Bronchial epithelial cell (primary cell): ENCODE measurements around the gene TSFM. TPM values are rescaled to one million over a fixed set of nuclear protein-coding genes. Genes with fewer than 3 reads are reported as not detected.

Experiments
- DNase-seq: peaks from one replicate; pipeline ENCODE4 v3.0.0-alpha.2; 2010; ENCODE audit warnings: low read depth
- FAIRE-seq: peaks from 2 replicates; lab custom pipeline; 2011; peaks lifted over from hg19 to GRCh38; lab: Jason Lieb, UNC
- H3K27me3 ChIP-seq: 2 replicates; pipeline ENCODE4 v1.5.1; 2011; ENCODE audit warnings: low read length; ENCODE audit not compliant: control insufficient read depth, insufficient read depth
- H3K36me3 ChIP-seq: 2 replicates; pipeline ENCODE4 v1.5.1; 2011; ENCODE audit warnings: low read length; ENCODE audit not compliant: control insufficient read depth, insufficient read depth
- H3K4me3 ChIP-seq: 2 replicates; pipeline ENCODE4 v1.5.1; 2011; ENCODE audit warnings: mild to moderate bottlenecking, low read depth, low read length, control low read depth
- CTCF ChIP-seq: IDR thresholded peaks from 2 replicates; pipeline ENCODE4 v1.5.1; 2011; ENCODE audit warnings: mild to moderate bottlenecking, moderate library complexity, low read length, control low read depth, inconsistent platforms; ENCODE audit not compliant: insufficient read depth, severe bottlenecking
- total RNA-seq: library from RNA; depleted of rRNA; stranded (reverse); fragments of >200 nt; gene quantifications from 2 replicates; pipeline ENCODE4 v1.2.1, GENCODE V29; 2014

The TSFM gene
- total RNA-seq, 1 donor from 2014 or later = 17.9 TPM

- no peak for DNase-seq
- H3K36me3 ChIP-seq = peaks cover 46% of the 10 kb centered on the region
- FAIRE-seq = no peak
- H3K27me3 ChIP-seq = no peaks in the 10 kb centered on the region
- no peak overlapping the region for H3K4me3 ChIP-seq
- no peak for TF ChIP-seq CTCF
Measured at GRCh38 chr12:57826400-57826799, 43.8 kb downstream of the TSFM start.

- Histone ChIP-seq H3K27me3 (no peaks in the 10 kb centered on the region), H3K4me3 (no peak overlapping the region), H3K36me3 (peaks cover 46% of the 10 kb centered on the region)
- TF ChIP-seq CTCF = no peak
- DNase-seq = no peak
- FAIRE-seq = peak; percentile 97
Measured at GRCh38 chr12:57826966-57827365, 44.4 kb downstream of the TSFM start.

- Histone ChIP-seq H3K4me3 (no peak overlapping the region), H3K36me3 (peaks cover 36% of the 10 kb centered on the region), H3K27me3 (no peaks in the 10 kb centered on the region)
- FAIRE-seq (no peak), DNase-seq (no peak)
- no peak for TF ChIP-seq CTCF
Measured at GRCh38 chr12:57829025-57829777, 46.6 kb downstream of the TSFM start.

- DNase-seq = no peak
- no peak for TF ChIP-seq CTCF
- Histone ChIP-seq H3K36me3 (peaks cover 29% of the 10 kb centered on the region), H3K27me3 (no peaks in the 10 kb centered on the region), H3K4me3 (no peak overlapping the region)
- no peak for FAIRE-seq
Measured at GRCh38 chr12:57830393-57830792, 47.8 kb downstream of the TSFM start.

GRCh38 chr12:57832966-57833365 lies 50.4 kb downstream of the TSFM start:
- Histone ChIP-seq H3K27me3 (no peaks in the 10 kb centered on the region), H3K4me3 (no peak overlapping the region), H3K36me3 (peaks cover 10% of the 10 kb centered on the region)
- no peak for DNase-seq
- TF ChIP-seq CTCF = no peak
- no peak for FAIRE-seq

GRCh38 chr12:57833672-57834071 lies 51.1 kb downstream of the TSFM start:
- no peaks in the 10 kb centered on the region for H3K27me3 ChIP-seq
- no peak overlapping the region for H3K4me3 ChIP-seq
- TF ChIP-seq CTCF = no peak
- FAIRE-seq (no peak), DNase-seq (no peak)
- peaks cover 8% of the 10 kb centered on the region for H3K36me3 ChIP-seq
